Neural cell (in vitro differentiated cells): Measurements from ENCODE around the gene RALGDS. TPM values are rescaled to one million over a fixed set of nuclear protein-coding genes. Genes with fewer than 3 reads are reported as not detected.
"Not testable (repeated sequence)": the region's sequence is repeated elsewhere in the genome, so short reads cannot be mapped to it uniquely, and the experiment has no call there.

ENCODE experiments used
- H2AFZ ChIP-seq: fragments of 200-600, 300-800 bp; sonication (generic), shearing (Covaris generic); 2 replicates; pipeline ENCODE4 v1.6.0; 2014; ENCODE audit warnings: low read depth, mild to moderate bottlenecking, antibody characterized with exemption, low read length, moderate library complexity
- H3F3A ChIP-seq: fragments of 200-600 bp; shearing (Covaris generic); 2 replicates; pipeline ENCODE4 v1.6.1; 2016; ENCODE audit warnings: mild to moderate bottlenecking, moderate library complexity, mixed read lengths, antibody characterized with exemption, low read length; ENCODE audit not compliant: insufficient read depth, poor library complexity, severe bottlenecking
- H3K27ac ChIP-seq: fragments of 200-600, 300-800 bp; sonication (generic), shearing (Covaris generic); 2 replicates; pipeline ENCODE4 v1.5.1; 2014; ENCODE audit warnings: mild to moderate bottlenecking, low read length, moderate library complexity
- H3K27me3 ChIP-seq: fragments of 300-800, 200-600 bp; sonication (generic), shearing (Covaris generic); 2 replicates; pipeline ENCODE4 v1.6.0; 2014; ENCODE audit warnings: mild to moderate bottlenecking, low read depth, low read length, moderate library complexity; ENCODE audit not compliant: insufficient read depth
- H3K36me3 ChIP-seq: fragments of 300-800, 200-600 bp; sonication (generic), shearing (Covaris generic); 2 replicates; pipeline ENCODE4 v1.5.1; 2014; ENCODE audit warnings: mild to moderate bottlenecking, antibody characterized with exemption, low read length, moderate library complexity; ENCODE audit not compliant: insufficient read depth
- H3K4me2 ChIP-seq: fragments of 300-800, 200-600 bp; sonication (generic), shearing (Covaris generic); 2 replicates; pipeline ENCODE4 v1.6.0; 2014; ENCODE audit warnings: mild to moderate bottlenecking, low read length
- H3K4me3 ChIP-seq: fragments of 300-800, 200-600 bp; sonication (generic), shearing (Covaris generic); 2 replicates; pipeline ENCODE4 v1.5.1; 2014; ENCODE audit warnings: mild to moderate bottlenecking, low read length, moderate library complexity
- H3K79me2 ChIP-seq: fragments of 200-600 bp; shearing (Covaris generic); replicated peaks from 2 replicates; pipeline ENCODE4 v1.6.0; 2014; ENCODE audit warnings: mild to moderate bottlenecking, low read length, moderate library complexity; ENCODE audit not compliant: insufficient read depth
- H3K9ac ChIP-seq: fragments of 300-800, 200-600 bp; sonication (generic), shearing (Covaris generic); 2 replicates; pipeline ENCODE4 v1.6.1; 2016; ENCODE audit warnings: mild to moderate bottlenecking, low read length, mixed read lengths
- H3K9me2 ChIP-seq: fragments of 200-600 bp; shearing (Covaris generic); 2 replicates; pipeline ENCODE4 v1.6.1; 2016; ENCODE audit warnings: mild to moderate bottlenecking, low read length, mixed read lengths; ENCODE audit not compliant: insufficient read depth
- H3K9me3 ChIP-seq: fragments of 200-600, 300-800 bp; sonication (generic), shearing (Covaris generic); 2 replicates; pipeline ENCODE4 v1.6.1; 2016; ENCODE audit warnings: mild to moderate bottlenecking, mixed run types, low read length, moderate library complexity, mixed read lengths
- H4K20me1 ChIP-seq: fragments of 200-600 bp; shearing (Covaris generic); 2 replicates; pipeline ENCODE4 v1.6.1; 2016; ENCODE audit warnings: mild to moderate bottlenecking, mixed run types; ENCODE audit not compliant: insufficient read depth
- EP300 ChIP-seq: fragments of 450-650 bp; conservative IDR thresholded peaks from 2 replicates; pipeline ENCODE4 v1.6.1; 2014; ENCODE audit warnings: antibody characterized with exemption, mild to moderate bottlenecking, moderate library complexity; ENCODE audit not compliant: poor library complexity, severe bottlenecking
- EZH2 ChIP-seq: fragments of 200-600, 300-800 bp; shearing (Covaris generic), sonication (generic); IDR thresholded peaks from 2 replicates; pipeline ENCODE4 v1.6.1; 2014; ENCODE audit warnings: antibody characterized with exemption, low read length, borderline replicate concordance, mild to moderate bottlenecking; ENCODE audit not compliant: insufficient read depth, poor library complexity, severe bottlenecking
- RAD21 ChIP-seq: fragments of 450-650 bp; conservative IDR thresholded peaks from 2 replicates; pipeline ENCODE4 v1.6.1; 2014; ENCODE audit warnings: antibody characterized with exemption, mild to moderate bottlenecking, moderate library complexity
- REST ChIP-seq: IDR thresholded peaks from 2 replicates; pipeline ENCODE4 v1.6.1; 2012; ENCODE audit warnings: borderline replicate concordance
- TAF1 ChIP-seq: IDR thresholded peaks from 2 replicates; pipeline ENCODE4 v1.6.1; 2012; ENCODE audit warnings: low read depth
- polyA plus RNA-seq: library from polyadenylated mRNA; depleted of rRNA; stranded (reverse); fragments of >200 nt; gene quantifications from 2 replicates; pipeline ENCODE4 v1.2.3, GENCODE V29; 2014
- TF ChIP-seq, protein P1 (sequence below): fragments of 450-650 bp; IDR thresholded peaks from 2 replicates; pipeline ENCODE4 v1.5.1; 2014; ENCODE audit warnings: antibody characterized with exemption, mild to moderate bottlenecking, moderate library complexity; ENCODE audit not compliant: poor library complexity, severe bottlenecking

Gene RALGDS
- polyA plus RNA-seq, 1 donor from 2014 or later: 174 TPM

GRCh38 chr9:133071484-133072150 is 49.4 kb downstream of the RALGDS start:
- no peaks in the 10 kb centered on the region for H4K20me1 ChIP-seq
- H3K4me2 ChIP-seq: no peak overlapping the region
- H3K79me2 ChIP-seq: no peaks in the 10 kb centered on the region
- H3K9ac ChIP-seq: no peak overlapping the region
- H3K36me3 ChIP-seq: no peaks in the 10 kb centered on the region
- TF ChIP-seq REST: no peak
- TF ChIP-seq EP300: no peak
- TF ChIP-seq, protein P1, sequence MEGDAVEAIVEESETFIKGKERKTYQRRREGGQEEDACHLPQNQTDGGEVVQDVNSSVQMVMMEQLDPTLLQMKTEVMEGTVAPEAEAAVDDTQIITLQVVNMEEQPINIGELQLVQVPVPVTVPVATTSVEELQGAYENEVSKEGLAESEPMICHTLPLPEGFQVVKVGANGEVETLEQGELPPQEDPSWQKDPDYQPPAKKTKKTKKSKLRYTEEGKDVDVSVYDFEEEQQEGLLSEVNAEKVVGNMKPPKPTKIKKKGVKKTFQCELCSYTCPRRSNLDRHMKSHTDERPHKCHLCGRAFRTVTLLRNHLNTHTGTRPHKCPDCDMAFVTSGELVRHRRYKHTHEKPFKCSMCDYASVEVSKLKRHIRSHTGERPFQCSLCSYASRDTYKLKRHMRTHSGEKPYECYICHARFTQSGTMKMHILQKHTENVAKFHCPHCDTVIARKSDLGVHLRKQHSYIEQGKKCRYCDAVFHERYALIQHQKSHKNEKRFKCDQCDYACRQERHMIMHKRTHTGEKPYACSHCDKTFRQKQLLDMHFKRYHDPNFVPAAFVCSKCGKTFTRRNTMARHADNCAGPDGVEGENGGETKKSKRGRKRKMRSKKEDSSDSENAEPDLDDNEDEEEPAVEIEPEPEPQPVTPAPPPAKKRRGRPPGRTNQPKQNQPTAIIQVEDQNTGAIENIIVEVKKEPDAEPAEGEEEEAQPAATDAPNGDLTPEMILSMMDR: no peak
- TF ChIP-seq RAD21: no peak
- TF ChIP-seq EZH2: no peak
- no peak for TF ChIP-seq TAF1
- no peaks in the 10 kb centered on the region for H3K9me3 ChIP-seq
- no peak overlapping the region for H2AFZ ChIP-seq
- H3K27me3 ChIP-seq: no peaks in the 10 kb centered on the region
- H3K27ac ChIP-seq: no peak overlapping the region
- no peak overlapping the region for H3K4me3 ChIP-seq
- H3F3A ChIP-seq: no peaks in the 10 kb centered on the region
- H3K9me2 ChIP-seq: no peaks in the 10 kb centered on the region

GRCh38 chr9:133070985-133071384 is 50.1 kb downstream of the RALGDS start:
- H3K27ac ChIP-seq, H3K4me3 ChIP-seq, H3K27me3 ChIP-seq, H4K20me1 ChIP-seq, H3K9me3 ChIP-seq, H3K79me2 ChIP-seq, H2AFZ ChIP-seq, H3K9ac ChIP-seq, H3K9me2 ChIP-seq, H3K4me2 ChIP-seq, H3K36me3 ChIP-seq, H3F3A ChIP-seq: not testable (repeated sequence)

DNA sequence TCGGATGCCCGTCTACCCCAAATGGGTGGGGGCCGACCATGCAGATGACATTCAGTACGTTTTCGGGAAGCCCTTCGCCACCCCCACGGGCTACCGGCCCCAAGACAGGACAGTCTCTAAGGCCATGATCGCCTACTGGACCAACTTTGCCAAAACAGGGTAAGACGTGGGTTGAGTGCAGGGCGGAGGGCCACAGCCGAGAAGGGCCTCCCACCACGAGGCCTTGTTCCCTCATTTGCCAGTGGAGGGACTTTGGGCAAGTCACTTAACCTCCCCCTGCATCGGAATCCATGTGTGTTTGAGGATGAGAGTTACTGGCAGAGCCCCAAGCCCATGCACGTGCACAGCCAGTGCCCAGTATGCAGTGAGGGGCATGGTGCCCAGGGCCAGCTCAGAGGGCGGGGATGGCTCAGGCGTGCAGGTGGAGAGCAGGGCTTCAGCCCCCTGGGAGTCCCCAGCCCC is 50.5 kb downstream of the RALGDS start:
- H3F3A ChIP-seq, H3K79me2 ChIP-seq, H4K20me1 ChIP-seq, H3K4me3 ChIP-seq, H3K27me3 ChIP-seq, H3K27ac ChIP-seq, H3K9me2 ChIP-seq, H3K9me3 ChIP-seq, H3K4me2 ChIP-seq, H3K36me3 ChIP-seq, H2AFZ ChIP-seq, H3K9ac ChIP-seq: not testable (repeated sequence)

DNA sequence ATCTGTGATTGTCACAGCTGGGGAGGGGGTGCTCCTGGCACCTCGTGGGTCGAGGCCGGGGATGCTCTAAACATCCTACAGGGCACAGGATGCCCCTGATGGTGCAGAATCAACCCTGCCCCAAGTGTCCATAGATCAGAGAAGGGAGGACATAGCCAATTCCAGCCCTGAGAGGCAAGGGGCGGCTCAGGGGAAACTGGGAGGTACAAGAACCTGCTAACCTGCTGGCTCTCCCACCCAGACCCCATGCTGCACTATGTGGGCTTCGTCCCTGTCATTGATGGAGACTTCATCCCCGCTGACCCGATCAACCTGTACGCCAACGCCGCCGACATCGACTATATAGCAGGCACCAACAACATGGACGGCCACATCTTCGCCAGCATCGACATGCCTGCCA is 52.6 kb downstream of the RALGDS start:
- not testable (repeated sequence) for H3K9ac ChIP-seq, H3F3A ChIP-seq, H4K20me1 ChIP-seq, H3K27ac ChIP-seq, H3K9me3 ChIP-seq, H3K4me3 ChIP-seq, H2AFZ ChIP-seq, H3K79me2 ChIP-seq, H3K4me2 ChIP-seq, H3K36me3 ChIP-seq, H3K27me3 ChIP-seq, H3K9me2 ChIP-seq
